WTC11 (cell line): ENCODE results near the gene ECT2. TPM values are rescaled to one million over a fixed set of nuclear protein-coding genes. Genes with fewer than 3 reads are reported as not detected.

ENCODE experiments used
- ATAC-seq: fragments of 200-7000 bp; cut with Tn5 transposase; 2 replicates; pipeline ENCODE4 v1.10.0; 2021; ENCODE audit warnings: mild to moderate bottlenecking, moderate library complexity
- CTCF ChIA-PET: fragments of 300-600 bp; sonication (Branson Sonifier 250); formaldehyde crosslinking; loops from one replicate; lab custom pipeline; 2021; ENCODE audit warnings: antibody characterized with exemption; lab: Charles Lee
- POLR2A ChIA-PET: fragments of 350-600 bp; sonication (Branson Sonifier 250); formaldehyde crosslinking; loops from one replicate; lab custom pipeline; 2021; ENCODE audit warnings: antibody characterized with exemption; lab: Charles Lee
- DNase-seq: peaks from one replicate; pipeline ENCODE4 v3.0.0; 2021; ENCODE audit warnings: low spot score
- H3K27ac Mint-ChIP-seq: 2 replicates; pipeline ENCODE4 v1.8.0; 2021; ENCODE audit warnings: mixed read lengths
- H3K27me3 Mint-ChIP-seq: 2 replicates; pipeline ENCODE4 v1.8.0; 2021; ENCODE audit warnings: low read depth, mild to moderate bottlenecking, moderate library complexity, mixed read lengths
- H3K36me3 Mint-ChIP-seq: 2 replicates; pipeline ENCODE4 v1.8.0; 2021; ENCODE audit warnings: mixed read lengths
- H3K4me1 Mint-ChIP-seq: 2 replicates; pipeline ENCODE4 v1.8.0; 2022; ENCODE audit warnings: mixed read lengths
- H3K4me3 Mint-ChIP-seq: 2 replicates; pipeline ENCODE4 v1.8.0; 2021; ENCODE audit warnings: mild to moderate bottlenecking, moderate library complexity, mixed read lengths
- H3K9me3 Mint-ChIP-seq: 2 replicates; pipeline ENCODE4 v1.8.0; 2021; ENCODE audit warnings: mixed read lengths
- CDX4 ChIP-seq: fragments of 250-450 bp; sonication (Bioruptor Pico); IDR thresholded peaks from 2 replicates; pipeline ENCODE4 v1.9.0; 2021; ENCODE audit warnings: moderate library complexity, mild to moderate bottlenecking, inconsistent platforms, borderline replicate concordance
- CTCF ChIP-seq: fragments of 200-600 bp; IDR thresholded peaks from 2 replicates; pipeline ENCODE4 v1.8.0; 2022; ENCODE audit warnings: antibody characterized with exemption
- ERG ChIP-seq: fragments of 250-450 bp; sonication (Bioruptor Pico); IDR thresholded peaks from 2 replicates; pipeline ENCODE4 v1.8.0; 2021; ENCODE audit warnings: mild to moderate bottlenecking
- GTF2I ChIP-seq: fragments of 250-450 bp; sonication (Bioruptor Pico); conservative IDR thresholded peaks from 2 replicates; pipeline ENCODE4 v1.4.0; 2021; ENCODE audit warnings: mild to moderate bottlenecking
- KAT7 ChIP-seq: sonication (generic); formaldehyde crosslinking; IDR thresholded peaks from 2 replicates; pipeline ENCODE4 v1.8.1; 2023; ENCODE audit warnings: missing genetic modification reagents, mild to moderate bottlenecking, borderline replicate concordance
- MYBL2 ChIP-seq: sonication (generic); formaldehyde crosslinking; IDR thresholded peaks from 2 replicates; pipeline ENCODE4 v1.8.1; 2023; ENCODE audit warnings: mild to moderate bottlenecking, moderate library complexity, missing genetic modification reagents
- NFATC4 ChIP-seq: fragments of 250-450 bp; sonication (Bioruptor Pico); IDR thresholded peaks from 2 replicates; pipeline ENCODE4 v1.9.0; 2021; ENCODE audit warnings: mild to moderate bottlenecking
- NFYB ChIP-seq: sonication (generic); formaldehyde crosslinking; conservative IDR thresholded peaks from 2 replicates; pipeline ENCODE4 v1.8.0; 2022; ENCODE audit warnings: low read depth, missing genetic modification reagents
- PRDM15 ChIP-seq: sonication (generic); formaldehyde crosslinking; IDR thresholded peaks from 2 replicates; pipeline ENCODE4 v1.8.0; 2022; ENCODE audit warnings: missing genetic modification reagents
- SOX15 ChIP-seq: fragments of 250-450 bp; sonication (Bioruptor Pico); IDR thresholded peaks from 2 replicates; pipeline ENCODE4 v1.9.0; 2021; ENCODE audit warnings: mild to moderate bottlenecking
- ZNF121 ChIP-seq: sonication (generic); formaldehyde crosslinking; IDR thresholded peaks from 2 replicates; pipeline ENCODE4 v1.8.0; 2023; ENCODE audit warnings: missing genetic modification reagents
- ZNF138 ChIP-seq: sonication (generic); formaldehyde crosslinking; conservative IDR thresholded peaks from 2 replicates; pipeline ENCODE4 v1.8.1; 2022; ENCODE audit warnings: mild to moderate bottlenecking, moderate library complexity, missing genetic modification reagents
- ZNF263 ChIP-seq: sonication (generic); formaldehyde crosslinking; IDR thresholded peaks from 2 replicates; pipeline ENCODE4 v1.8.1; 2022; ENCODE audit warnings: low read depth, mild to moderate bottlenecking, moderate library complexity, missing genetic modification reagents
- total RNA-seq: library from RNA; stranded (reverse); gene quantifications from 3 replicates; pipeline ENCODE4 v1.2.3, GENCODE V29; 2021

The ECT2 gene
- total RNA-seq, 1 experiment from 2014 or later: 97.7 TPM

GRCh38 chr3:172770382-172770781, 19.9 kb downstream of the ECT2 start:
- CTCF ChIA-PET: no interaction called here
- Mint-ChIP-seq H3K27ac (no peak overlapping the region), H3K9me3 (peaks cover 6% of the 10 kb centered on the region)
- ATAC-seq: no peak
- TF ChIP-seq MYBL2 (CRISPR knock-in tag) (no peak), SOX15 (CRISPR knock-in tag) (no peak), PRDM15 (CRISPR knock-in tag) (no peak), ZNF121 (CRISPR knock-in tag) (0 out of 2 replicates have a peak, but pooled peaks have one; percentile 20)
- TF ChIP-seq, all 79 proteins: peak for 1
- Mint-ChIP-seq H3K4me1 (no peaks in the 10 kb centered on the region), H3K27me3 (no peaks in the 10 kb centered on the region), H3K4me3 (no peak overlapping the region), H3K36me3 (peaks cover 91% of the 10 kb centered on the region)
- POLR2A ChIA-PET: no interaction called here
- DNase-seq: no peak

GRCh38 chr3:172771672-172772071, 21.1 kb downstream of the ECT2 start:
- H3K9me3 Mint-ChIP-seq: peaks cover 6% of the 10 kb centered on the region
- TF ChIP-seq CTCF (no peak), ERG (CRISPR knock-in tag) (no peak), ZNF263 (no peak)
- no peak overlapping the region for H3K27ac Mint-ChIP-seq
- H3K4me1 Mint-ChIP-seq: no peaks in the 10 kb centered on the region
- ATAC-seq (no peak), DNase-seq (no peak)
- no peak overlapping the region for H3K4me3 Mint-ChIP-seq
- POLR2A ChIA-PET: no interaction called here
- no peaks in the 10 kb centered on the region for H3K27me3 Mint-ChIP-seq
- CTCF ChIA-PET: no interaction called here
- peaks cover 92% of the 10 kb centered on the region for H3K36me3 Mint-ChIP-seq

GRCh38 chr3:172776049-172776717, 25.7 kb downstream of the ECT2 start:
- Mint-ChIP-seq H3K27me3 (no peaks in the 10 kb centered on the region), H3K27ac (no peak overlapping the region), H3K9me3 (peaks cover 5% of the 10 kb centered on the region), H3K4me3 (no peak overlapping the region), H3K36me3 (peaks cover 69% of the 10 kb centered on the region), H3K4me1 (no peaks in the 10 kb centered on the region)
- ChIA-PET POLR2A (interaction anchor here (0.6 to 0.7 kb wide), 3 partner anchors 12 to 534 kb away, joined by 4 to 5 read pairs (median 5); no protein-coding TSS in a partner anchor), CTCF (no interaction called here)
- DNase-seq: no peak
- no peak for TF ChIP-seq CDX4 (CRISPR knock-in tag)
- no peak for TF ChIP-seq ZNF138 (CRISPR knock-in tag)
- TF ChIP-seq GTF2I (CRISPR knock-in tag): no peak
- ATAC-seq: no peak

- CTCF ChIA-PET: no interaction called here
- no peak for TF ChIP-seq KAT7
- TF ChIP-seq NFYB (CRISPR knock-in tag): no peak
- no peak for TF ChIP-seq NFATC4 (CRISPR knock-in tag)
- no peak for TF ChIP-seq ZNF138 (CRISPR knock-in tag)
- TF ChIP-seq ZNF121 (CRISPR knock-in tag): no peak
- Mint-ChIP-seq H3K36me3 (peaks cover 61% of the 10 kb centered on the region), H3K4me1 (no peaks in the 10 kb centered on the region), H3K9me3 (no peaks in the 10 kb centered on the region), H3K27ac (no peak overlapping the region), H3K4me3 (no peak overlapping the region), H3K27me3 (no peaks in the 10 kb centered on the region)
- DNase-seq: no peak
- no peak for ATAC-seq
- POLR2A ChIA-PET: no interaction called here
Measured at GRCh38 chr3:172777901-172778300, 27.4 kb downstream of the ECT2 start.
